Iris pigment epithelial cell (primary cell): Measurements from ENCODE around the gene AP2S1.
"Not testable (repeated sequence)": the region's sequence is repeated elsewhere in the genome, so short reads cannot be mapped to it uniquely, and the experiment has no call there.

Experiments used
- DNase-seq: peaks from one replicate; pipeline ENCODE4 v3.0.0-alpha.2; 2011; ENCODE audit warnings: low read depth

The AP2S1 gene

DNA sequence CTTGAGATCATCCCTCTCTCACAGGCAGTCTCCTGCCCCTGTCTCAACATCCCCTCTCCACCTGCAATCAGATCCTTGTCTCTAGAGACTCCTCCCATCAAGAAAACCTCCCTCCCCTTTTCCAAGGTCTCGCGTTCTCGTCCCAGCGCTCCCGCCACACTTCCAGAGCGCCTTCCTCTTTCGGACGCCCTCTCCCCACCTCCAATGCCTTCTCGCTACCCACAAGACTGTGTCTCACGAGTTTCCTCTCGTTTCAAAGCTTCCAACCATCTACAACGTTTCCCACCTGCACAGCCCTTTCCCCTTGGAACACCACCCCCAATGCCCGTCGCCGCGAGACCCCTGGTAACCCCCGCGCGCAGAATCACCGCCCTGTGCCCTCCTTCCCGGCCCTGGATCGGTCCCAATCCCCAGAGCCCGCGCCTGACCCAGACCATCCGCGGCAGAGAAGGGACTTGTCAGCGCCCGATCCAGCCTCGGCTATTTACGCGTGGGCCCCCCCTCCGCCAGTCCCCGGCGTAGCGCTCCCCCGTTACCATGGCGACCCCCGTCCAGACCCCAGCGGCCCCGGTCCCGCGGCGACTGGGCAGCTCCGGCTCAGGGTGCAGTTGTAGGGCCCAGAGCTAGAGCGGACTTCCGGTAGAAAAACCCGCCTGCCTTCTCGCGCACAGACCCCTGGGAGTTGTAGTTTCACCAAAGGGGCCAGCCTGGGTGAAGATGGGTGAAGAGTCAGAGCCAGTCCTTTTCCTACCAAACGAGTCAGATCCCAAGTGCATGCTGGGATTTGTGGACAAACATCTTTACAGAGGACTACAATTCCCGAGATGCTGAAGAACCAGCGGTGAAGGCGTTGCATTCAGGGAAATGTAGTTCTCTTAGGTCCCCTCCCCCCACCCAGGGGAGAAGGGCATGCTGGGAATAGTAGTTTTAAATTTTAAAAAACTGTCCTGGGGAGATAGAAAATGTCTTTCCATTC is at the start of gene AP2S1:
Gene AP2S1, minus strand, starts transcription at position 619 of the 976 bp plus-strand sequence. Its CDS starts 80 bp downstream, at position 539.
- DNase-seq, result peak; percentile 99

DNA sequence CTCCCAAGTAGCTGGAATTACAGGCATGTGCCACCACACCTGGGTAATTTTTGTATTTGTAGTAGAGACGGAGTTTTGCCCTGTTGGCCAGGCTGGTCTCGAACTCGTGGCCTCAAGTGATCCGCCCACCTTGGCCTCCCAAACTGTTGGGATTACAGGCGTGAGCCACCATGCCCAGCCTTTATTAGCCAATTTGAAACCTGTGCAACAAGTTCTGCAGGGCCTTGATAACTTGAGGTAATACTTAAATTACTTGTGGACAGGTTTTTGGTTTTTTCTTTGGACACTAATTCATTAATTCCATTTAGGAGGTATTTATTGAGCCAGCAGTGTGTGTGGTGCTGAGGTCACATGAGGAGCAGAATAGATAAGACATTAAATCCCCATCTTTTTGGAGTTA is 49.7 kb upstream of the AP2S1 start:
- DNase-seq, result no peak

DNA sequence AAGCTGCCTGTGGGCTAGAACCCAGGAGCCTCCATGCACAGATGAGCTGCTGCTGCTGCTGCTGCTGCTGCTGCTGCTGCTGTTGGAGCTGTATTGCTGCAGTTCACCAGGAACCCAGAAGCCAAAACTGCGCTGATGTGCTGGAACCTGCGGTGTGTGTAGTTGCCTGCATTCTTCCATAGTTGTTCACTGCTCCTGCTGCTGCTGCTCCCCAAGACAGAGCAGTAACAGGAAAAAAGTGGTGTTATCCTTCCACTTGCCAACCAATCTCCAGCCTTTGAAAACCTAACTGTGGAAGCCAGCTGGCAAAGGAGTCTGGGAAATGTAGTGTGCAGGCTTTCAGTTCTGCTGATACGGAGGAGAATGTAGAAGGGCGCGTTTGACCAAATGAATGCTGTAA is 48.1 kb upstream of the AP2S1 start:
- peak; percentile 69 for DNase-seq

DNA sequence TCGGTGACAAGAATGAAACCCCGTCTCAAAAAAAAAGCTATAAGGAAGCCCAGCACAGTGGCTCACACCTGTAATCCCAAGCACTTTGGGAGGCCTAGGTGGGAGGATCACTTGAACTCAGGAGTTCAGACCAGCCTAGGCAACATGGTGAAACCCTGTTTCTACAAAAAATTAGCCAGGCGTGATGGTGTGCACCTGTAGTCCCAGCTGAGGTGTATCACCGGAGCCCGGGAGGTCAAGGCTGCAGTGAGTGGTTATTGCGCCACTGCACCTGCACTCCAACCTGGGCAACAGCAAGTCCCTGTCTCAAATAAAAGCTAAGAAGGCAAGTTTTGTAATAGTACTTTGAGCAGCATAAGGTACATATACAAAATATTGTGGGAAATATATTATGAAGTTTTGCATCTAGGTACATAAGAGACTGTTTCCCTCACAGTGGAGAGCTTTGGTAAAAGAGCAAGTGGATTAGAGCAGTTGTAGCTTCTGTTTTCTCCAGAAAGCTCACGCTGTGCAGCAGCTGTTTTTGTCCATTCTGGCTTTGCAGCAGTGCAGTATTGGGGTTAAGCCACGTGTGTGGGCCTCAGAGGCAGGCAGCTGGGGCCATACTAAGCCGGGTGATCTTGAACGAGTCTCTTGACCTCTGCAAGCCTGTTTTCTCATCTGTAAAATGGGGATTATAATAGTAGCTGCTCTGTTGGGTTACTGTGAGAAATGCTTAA is 45.6 kb upstream of the AP2S1 start:
- DNase-seq, result no peak

DNA sequence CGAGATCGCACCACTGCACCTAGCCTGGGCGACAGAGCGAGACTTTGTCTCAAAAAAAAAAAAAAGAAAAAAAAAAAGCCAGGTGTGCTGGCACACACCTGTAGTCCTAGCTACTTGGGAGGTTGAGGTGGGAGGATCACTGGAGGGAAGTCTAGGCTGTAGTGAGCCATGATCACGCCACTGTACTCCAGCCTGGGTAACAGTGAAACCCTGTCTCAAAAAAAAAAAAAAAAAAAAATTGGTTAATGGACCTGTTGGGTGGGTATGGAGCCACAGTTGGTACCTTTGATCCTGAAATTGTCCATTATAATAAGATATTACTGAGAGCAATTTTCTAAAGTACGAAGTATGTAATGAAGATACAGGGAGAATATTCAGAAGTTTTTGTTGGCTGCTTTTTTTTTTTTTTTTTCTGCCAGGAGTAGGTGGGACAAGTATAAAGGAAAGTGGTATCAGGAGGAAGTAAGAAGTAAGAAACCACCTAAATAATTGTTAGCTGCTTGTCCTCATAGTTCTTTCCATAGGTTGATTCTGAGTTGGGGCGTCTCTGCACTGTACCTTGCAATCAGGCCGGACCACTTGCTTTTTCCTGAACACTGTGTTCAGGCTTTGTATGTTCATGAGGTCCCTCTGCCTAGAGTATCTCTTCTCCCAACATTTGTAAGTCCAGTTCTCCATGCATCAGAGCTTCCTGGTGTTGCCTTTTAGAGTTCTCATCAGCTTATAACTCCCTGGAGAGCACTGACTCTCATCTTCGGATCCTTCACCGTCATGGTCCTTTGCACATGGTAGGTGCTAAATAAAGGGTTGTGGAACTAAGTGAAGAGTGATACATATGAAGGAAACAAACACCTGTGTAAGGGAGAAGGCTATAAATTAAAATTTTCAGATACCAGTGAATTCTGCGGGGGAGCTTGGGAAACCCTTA is 41.9 kb upstream of the AP2S1 start:
- DNase-seq, result no peak

DNA sequence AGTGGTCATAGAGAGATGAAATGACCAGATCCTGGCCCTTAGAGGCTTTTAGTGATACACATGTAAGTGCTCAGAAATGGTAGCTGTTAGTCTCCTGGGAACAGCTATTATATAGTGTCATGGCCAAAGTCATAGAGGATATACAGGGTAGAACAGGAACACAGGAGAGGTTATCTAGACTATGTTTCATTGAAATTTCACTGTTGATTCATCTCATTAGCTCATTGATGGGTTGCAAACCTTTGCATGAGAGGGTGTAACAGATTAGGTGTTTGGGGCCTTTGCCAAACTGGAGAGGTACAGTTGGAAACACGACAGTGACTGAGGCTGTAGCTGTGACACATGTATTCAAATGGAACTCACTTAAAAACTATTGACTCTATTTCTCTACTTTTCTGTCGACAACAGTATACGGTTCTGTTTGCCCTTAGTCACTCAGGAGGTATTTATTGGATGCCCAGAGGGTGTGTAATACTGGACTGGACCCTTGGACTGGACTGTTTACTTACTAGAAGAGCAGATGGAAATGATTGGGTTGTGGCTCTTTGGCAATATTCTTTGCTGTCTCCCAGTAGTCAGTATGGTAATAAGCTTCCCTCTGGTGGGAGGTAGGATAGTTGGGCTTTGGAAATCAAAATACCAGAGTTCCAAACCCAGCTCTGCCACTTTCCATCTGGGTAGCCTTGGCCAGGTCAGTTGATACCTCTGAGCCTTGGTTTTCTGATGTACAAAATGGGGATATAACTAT is 40.0 kb upstream of the AP2S1 start:
- peak; percentile 92 for DNase-seq

DNA sequence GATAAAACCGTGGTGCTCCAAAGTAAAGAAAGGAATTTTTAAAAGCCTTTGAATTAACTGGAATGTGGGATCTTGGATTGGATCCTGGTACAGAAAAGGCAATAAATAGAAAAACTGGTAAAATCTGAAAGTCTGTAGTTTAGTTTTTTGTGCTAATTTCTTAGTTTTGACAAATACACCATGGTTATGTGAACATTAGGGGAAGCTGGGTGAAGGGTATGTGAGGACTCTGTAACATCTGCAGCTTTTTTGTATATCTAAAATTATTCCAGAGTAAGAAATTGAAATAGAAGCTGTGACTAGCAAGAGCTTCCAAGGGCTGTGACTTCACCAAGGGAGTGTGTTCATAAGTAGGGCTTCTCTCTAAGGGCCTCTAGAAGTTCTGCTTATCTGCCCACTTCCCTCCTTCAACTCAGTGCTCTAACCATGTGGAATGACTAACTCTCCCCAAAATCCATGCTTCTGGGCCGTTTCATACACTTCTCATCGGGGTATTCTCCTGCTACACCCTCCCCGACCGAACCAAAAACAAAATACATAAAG is 36.7 kb upstream of the AP2S1 start:
- no peak for DNase-seq

DNA sequence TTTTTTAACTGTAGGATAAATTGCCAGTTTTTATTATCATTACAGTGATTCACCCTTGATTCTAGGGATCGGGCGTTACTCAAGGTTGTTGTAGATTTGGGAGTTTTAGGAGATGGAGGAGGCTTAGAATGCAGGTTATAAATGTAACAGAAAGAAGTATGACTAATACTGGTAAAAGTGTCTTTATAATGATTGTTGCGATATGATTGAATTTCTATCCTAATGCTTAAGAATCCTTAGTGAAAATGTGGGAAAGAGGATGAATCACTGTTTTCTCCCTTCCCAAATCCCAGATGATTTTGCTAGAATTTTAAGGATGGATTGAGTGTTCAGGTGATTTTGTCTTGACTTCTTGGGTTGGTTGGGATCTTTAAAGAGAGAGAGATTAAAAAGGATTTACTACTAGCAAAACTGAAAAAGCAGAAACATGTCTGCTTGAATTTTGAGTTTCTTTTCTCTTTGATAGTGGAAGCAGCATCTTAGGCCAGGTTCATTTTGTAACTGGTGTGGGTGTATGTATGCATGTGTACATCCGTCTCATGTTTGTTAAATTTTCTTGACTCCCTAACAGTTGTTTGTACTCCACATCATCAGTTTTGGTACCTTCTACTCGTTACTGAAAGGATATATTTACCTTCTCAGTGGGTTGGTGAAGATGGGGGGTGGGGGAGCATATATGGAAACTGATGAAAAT is 36.0 kb upstream of the AP2S1 start:
- DNase-seq, result no peak

DNA sequence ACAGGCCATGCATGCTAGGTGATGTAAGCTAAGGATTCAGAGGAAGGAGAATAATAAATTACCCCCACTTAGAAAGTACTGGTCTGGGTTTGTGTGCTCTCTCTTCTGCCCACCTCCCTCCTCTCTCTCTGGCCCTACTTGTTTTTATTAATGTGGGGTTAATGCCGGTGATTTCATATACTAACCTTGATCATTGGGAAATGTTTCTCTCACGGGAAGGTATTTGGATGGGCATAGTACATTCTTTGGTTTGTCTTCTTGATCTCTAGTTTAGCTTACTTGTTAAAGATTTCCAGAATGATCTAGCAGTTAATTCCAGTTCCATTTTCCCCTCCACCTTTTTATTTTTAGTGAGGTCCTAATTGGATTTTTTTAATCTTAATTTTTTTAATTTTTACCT is 34.8 kb upstream of the AP2S1 start:
- DNase-seq, result peak; percentile 34

DNA sequence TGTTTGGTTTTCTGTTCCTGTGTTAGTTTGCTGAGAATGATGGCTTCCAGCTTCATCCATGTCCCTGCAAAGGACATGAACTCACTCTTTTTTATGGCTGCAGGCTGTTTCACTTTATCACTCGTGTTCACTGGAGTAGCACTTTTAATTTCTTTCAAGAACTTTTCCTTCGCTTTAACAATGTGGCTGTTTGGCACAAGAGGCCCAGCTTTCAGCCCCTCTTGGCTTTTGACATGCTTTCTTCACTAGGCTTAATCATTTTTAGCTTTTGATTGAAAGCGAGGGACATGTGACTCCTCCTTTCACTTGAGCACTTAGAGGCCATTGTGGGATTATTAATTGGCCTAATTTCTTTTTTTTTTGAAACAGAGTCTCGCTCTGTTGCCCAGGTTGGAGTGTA is 32.1 kb upstream of the AP2S1 start:
- not testable (repeated sequence) for DNase-seq

DNA sequence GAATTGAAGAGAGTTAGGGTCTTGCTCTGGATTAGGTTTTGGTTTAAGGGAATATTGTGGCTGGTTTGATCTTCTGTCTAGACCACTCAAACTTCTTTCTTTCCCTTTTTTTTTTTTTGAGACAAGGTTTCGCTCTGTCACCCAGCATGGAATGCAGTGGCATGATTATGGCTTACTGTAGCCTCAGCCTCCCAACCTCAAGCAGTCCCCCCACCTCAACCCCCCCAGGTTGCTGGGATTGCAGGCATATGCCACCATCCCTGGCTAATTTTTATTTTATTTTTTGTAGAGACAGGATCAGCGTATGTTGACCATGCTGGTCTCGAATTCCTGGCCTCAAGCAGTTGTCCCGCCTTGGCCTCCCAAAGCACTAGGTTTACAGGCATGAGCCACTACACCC is 31.4 kb upstream of the AP2S1 start:
- DNase-seq, result no peak

DNA sequence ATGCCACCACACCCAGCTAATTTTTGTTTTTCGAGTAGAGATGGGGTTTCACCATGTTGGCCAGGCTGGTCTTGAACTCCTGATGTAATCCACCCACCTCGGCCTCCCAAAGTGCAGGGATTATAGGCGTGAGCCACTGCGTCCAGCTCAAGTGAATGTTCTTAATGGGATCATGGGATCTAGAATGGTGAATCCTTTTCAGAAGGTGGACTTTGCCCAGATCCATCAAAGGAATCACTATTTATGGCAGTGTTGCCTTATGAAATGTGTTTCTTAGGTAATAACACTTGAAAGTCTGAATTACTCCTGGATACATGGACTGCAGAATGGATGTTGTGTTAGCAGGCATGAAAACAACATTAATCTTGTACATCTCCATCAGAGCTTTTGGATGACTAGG is 30.4 kb upstream of the AP2S1 start:
- DNase-seq, result no peak

DNA sequence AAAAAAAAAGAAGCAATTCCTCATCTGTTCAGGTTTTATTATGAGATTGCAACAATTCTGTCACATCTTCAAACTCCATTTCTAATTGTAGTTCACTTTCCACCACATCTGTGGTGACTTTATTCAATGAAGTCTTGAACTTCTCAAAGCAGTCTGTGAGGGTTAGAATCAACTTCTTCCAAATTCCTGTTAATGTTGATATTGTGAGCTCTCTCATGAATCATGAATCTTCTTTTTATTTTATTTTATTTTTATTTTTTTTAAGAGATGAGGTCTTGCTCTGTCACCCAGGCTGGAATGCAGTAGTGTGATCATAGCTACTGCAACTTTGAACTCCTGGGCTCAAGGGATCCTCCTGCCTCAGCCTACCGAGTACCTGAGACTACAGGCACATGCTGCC is 29.8 kb upstream of the AP2S1 start:
- DNase-seq, result no peak

DNA sequence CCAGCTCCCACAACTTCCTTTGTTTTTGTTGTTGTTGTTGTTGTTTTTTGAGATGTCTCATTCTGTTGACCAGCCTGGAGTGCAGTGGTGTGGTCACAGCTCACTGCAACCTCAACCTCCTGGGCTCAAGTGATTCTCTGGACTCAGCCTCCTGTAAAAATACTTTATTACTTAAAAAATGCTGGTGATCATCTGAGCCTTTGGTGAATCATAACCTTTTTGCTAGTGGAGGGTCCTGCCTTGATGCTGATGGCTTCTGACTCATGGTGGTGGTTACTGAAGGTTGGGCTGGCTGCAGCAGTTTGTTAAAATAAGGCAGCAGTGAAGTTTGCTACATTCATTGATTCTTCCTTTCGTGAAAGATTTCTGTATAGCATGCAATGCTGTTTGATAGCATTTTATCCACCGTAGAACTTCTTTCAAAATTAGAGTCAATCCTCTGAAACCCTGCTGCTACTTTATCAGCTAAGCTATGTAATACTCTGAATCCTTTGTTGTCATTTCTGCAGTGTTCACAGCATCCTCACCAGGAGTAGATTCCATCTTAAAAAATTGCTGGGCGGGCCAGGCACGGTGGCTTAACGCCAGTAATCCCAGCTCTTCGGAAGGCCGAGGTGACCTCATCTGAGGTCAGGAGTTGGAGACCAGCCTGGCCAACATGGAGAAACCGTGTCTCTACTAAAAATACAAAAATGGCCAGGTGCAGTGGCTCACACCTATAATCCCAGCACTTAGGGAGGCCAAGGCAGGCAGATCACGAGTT is 28.1 kb upstream of the AP2S1 start:
- DNase-seq, result peak; percentile 94

DNA sequence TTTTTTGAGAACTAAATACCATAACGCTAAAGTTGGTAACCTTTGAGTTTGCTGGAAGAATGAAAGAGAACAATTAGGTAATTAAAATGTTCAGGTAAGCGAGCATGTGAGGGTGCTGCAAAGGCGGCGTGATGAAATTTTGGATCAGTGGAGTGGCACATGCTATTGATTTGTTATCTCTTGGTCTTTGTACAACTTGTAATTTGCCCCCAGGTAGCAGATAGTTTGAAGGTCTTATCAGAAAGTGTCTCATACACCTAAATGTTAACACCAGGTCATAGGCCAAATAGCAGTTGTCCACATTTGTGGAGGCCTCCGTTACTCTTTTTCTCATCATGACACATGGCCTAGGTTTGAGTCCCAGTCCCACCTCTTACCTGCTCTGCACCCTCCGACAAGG is 25.0 kb upstream of the AP2S1 start:
- DNase-seq, result no peak

DNA sequence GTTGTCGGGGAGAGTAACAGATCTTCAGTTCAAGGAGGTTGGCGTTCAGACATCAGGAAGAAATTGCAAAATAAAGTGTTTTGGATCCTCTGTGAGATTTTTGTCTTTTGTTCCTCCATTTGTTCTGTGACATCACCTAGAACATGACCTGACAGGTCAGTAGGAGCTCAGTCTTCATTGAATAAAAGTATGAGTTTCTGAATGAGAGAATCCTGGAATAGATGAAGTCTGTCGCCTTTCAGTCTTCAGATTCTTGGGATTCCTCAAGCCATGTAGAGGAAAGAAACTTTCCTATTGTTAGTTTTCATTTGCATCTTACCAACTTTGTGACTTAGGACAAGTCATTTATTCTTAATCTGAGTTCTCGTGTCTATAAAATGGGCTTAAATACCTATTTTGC is 24.6 kb upstream of the AP2S1 start:
- no peak for DNase-seq

DNA sequence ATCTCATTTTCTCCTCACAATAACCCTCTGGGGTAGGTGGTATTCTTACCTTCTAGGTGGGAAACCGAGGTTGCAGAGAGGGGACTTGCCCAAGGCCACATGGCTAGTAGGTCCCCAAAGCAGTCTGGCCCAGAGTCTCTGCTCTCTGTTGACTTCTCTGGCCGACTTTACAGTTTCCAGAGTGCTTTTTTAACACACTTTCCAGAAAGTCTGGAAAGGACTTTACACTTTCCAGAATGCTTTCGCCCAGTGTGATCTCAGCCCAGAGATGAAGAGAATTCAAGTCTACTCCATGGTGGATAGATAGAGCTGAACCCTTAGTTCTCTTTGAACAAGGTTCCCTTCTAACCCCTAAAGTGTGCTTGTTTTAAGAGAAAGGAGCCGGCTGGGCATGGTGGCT is 22.3 kb upstream of the AP2S1 start:
- no peak for DNase-seq

DNA sequence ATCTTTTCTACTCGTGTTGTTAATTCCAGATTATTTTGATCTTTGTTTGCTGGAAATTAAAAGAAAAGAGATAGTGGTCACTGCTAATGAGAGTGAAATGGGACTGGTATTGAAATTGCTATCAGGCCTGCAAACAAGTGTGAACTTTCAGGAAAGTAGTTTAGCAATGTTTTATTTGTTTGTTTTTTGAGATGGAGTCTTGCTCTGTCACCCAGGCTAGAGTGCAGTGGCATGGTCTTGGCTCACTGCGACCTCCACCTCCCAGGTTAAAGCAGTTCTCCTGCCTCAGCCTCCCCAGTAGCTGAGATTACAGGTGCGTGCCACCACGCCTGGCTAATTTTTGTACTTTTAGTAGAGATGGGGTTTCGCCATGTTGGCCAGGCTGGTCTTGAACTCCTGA is 20.5 kb upstream of the AP2S1 start:
- not testable (repeated sequence) for DNase-seq

DNA sequence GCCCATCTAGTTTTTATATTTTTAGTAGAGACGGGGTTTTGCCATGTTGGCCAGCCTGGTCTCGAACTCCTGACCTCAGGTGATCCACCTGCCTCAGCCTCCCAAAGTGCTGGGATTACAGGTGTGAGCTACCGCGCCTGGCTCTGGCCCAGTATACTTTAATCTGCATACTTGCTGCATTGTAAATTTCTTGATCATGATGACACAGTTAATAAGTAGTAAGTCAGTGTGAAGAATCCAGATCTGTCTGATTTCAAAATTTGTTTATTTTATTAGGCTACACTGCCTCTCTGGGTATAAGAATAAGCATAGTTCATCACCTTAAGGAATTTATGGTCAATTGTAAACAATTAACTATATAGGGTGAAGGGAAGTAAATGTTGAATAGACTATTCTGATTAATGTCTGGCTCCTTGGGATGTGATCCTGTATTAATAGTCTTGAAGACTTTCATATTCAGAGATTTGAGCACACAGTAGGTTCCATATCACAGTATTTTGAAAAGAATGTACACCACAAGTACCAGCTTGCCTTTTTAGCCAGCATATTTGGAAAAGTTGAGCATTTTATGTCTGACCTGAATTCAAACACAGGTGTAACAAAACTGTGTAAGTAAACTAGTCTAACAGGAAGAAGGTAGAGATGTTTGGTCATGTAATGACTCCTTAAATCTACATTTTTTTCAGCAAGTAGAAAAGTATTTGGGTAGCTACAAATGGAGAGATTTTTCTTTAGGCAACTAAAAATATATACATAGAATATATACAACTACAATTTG is 17.6 kb upstream of the AP2S1 start:
- no peak for DNase-seq
